SK-N-SH treated with all-trans-retinoic acid at 6 μM for 48 hours (cell line): ENCODE data around the gene GUCY1A2.

ENCODE experiments used
- RARB ChIP-seq: fragments of 250-450 bp; sonication (Bioruptor Pico); IDR thresholded peaks from 2 replicates; pipeline ENCODE4 v1.8.0; 2021; ENCODE audit warnings: mild to moderate bottlenecking, moderate library complexity
- TOX ChIP-seq: fragments of 250-450 bp; sonication (Bioruptor Pico); IDR thresholded peaks from 2 replicates; pipeline ENCODE4 v1.8.0; 2021; ENCODE audit warnings: mild to moderate bottlenecking, moderate library complexity, borderline replicate concordance

- TF ChIP-seq RARB (no peak), TOX (no peak)
These were observed 27.9 kb downstream of the GUCY1A2 start for GRCh38 chr11:106990331-106990730.
